ENCODE data around the gene PKP4. TPM values are rescaled to one million over a fixed set of nuclear protein-coding genes. Genes with fewer than 3 reads are reported as not detected.

The PKP4 gene
- total and polyA plus RNA-seq, 2 donors (not counting 1 experiment from before 2014, with no cell fraction given) = 2.0 to 13.3 TPM

DNA sequence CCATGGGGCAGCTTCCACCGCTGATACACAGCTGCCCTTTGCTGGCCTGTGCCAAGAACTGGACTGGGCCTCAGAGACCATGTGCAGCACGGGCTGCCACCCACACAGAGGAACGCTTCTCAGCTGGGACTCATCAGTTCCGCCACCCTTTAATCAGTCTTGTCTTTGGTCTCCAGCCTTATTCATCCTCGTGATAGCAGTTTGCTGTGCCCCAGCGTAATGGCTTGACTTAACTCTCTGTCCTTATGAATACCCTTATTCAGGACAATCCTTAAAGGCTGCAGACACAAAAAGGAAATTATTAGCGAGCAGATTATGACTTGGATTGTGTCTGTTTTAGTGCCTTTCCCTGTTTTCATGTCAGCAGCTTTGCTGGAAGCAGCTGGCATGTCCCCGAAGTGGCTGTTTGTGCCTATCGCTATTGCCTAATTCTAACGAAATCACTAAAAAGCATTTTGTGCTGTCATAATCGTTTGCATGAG is 229.5 kb downstream of the PKP4 start:
- DNase-seq (no peak), ATAC-seq (ENCODE audit: low read depth) (no peak)
- no peak overlapping the region for H2AFZ ChIP-seq (ENCODE audit: insufficient read depth, low read depth, low read length, poor library complexity, severe bottlenecking)
- H3K79me2 ChIP-seq (ENCODE audit: control insufficient read depth, insufficient read depth, low read length) = no peaks in the 10 kb centered on the region
- no peak overlapping the region for H3K4me3 ChIP-seq (ENCODE audit: control extremely low read depth in 1 of 5, extremely low read depth in 1 of 5, insufficient read depth in 1 of 5, low read depth in 2 of 5, low read length in 4 of 5)
- intact Hi-C loops (cut with micrococcal nuclease) = no loop called here
- no peak overlapping the region for H3K27ac ChIP-seq (ENCODE audit: low read length in 2 of 2)
- ChIA-PET CTCF (no interaction called here), POLR2A (no interaction called here)
- Mint-ChIP-seq H3K4me3 (no peak overlapping the region), H3K4me1 (no peaks in the 10 kb centered on the region), H3K27ac (no peak overlapping the region), H3K9me3 (ENCODE audit: insufficient read depth) (no peaks in the 10 kb centered on the region), H3K27me3 (peaks cover 3% of the 10 kb centered on the region)
- WGBS (ENCODE audit: insufficient coverage) = 80% methylated on average over 7 of the region's 11 CpGs
- no peaks in the 10 kb centered on the region for H3K9me3 ChIP-seq (ENCODE audit: control extremely low read depth in 1 of 3, control insufficient read depth in 2 of 3, insufficient read depth in 1 of 3, low read length in 2 of 3)
- no peaks in the 10 kb centered on the region for H3K4me1 ChIP-seq (ENCODE audit: control insufficient read depth in 2 of 2, insufficient read depth in 2 of 2, low read length in 2 of 2)
- no peak overlapping the region for H3K9ac ChIP-seq (ENCODE audit: low read length)
- no peaks in the 10 kb centered on the region for H3K27me3 ChIP-seq (replicated peaks in 1 of 4; ENCODE audit: control extremely low read depth in 1 of 4, control insufficient read depth in 3 of 4, insufficient read depth in 4 of 4, low read length in 3 of 4)
- H4K20me1 ChIP-seq (ENCODE audit: control insufficient read depth, insufficient read depth, low read length, poor library complexity, severe bottlenecking) = no peaks in the 10 kb centered on the region
- H3K36me3 ChIP-seq (replicated peaks in 1 of 2; ENCODE audit: control extremely low read depth in 1 of 2, control insufficient read depth in 1 of 2, extremely low read depth in 1 of 2, insufficient read depth in 2 of 2, low read length in 1 of 2) = no peaks in the 10 kb centered on the region
- TF ChIP-seq EZH2 (IDR thresholded peaks at IDR 0.05; ENCODE audit: borderline replicate concordance, insufficient read depth, low read depth, low read length, poor library complexity, severe bottlenecking) = no peak
- TF ChIP-seq, protein P1, sequence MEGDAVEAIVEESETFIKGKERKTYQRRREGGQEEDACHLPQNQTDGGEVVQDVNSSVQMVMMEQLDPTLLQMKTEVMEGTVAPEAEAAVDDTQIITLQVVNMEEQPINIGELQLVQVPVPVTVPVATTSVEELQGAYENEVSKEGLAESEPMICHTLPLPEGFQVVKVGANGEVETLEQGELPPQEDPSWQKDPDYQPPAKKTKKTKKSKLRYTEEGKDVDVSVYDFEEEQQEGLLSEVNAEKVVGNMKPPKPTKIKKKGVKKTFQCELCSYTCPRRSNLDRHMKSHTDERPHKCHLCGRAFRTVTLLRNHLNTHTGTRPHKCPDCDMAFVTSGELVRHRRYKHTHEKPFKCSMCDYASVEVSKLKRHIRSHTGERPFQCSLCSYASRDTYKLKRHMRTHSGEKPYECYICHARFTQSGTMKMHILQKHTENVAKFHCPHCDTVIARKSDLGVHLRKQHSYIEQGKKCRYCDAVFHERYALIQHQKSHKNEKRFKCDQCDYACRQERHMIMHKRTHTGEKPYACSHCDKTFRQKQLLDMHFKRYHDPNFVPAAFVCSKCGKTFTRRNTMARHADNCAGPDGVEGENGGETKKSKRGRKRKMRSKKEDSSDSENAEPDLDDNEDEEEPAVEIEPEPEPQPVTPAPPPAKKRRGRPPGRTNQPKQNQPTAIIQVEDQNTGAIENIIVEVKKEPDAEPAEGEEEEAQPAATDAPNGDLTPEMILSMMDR (IDR thresholded peaks at IDR 0.05) = no peak
- H3K4me2 ChIP-seq (replicated peaks; ENCODE audit: low read depth, low read length, poor library complexity, severe bottlenecking) = no peak overlapping the region

DNA sequence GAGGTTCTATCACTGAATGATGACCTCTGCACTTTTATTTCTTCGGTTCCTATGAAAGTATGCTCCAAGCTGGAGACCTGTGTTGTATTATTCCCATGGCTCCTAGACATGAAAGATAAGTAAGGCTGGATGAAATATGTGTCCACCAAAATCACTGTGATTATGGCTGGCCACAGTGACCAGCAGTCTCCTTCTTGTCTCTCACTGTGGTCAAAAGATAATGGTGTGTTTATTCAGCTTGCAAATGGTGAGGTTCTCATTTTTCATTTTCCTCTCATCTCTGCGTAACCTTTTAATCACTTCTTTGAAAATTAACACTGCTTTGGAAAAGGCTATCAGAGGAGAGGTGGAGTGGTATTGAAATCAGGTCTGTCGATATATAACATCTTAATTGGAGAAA is 230.6 kb downstream of the PKP4 start:
- H3K27ac ChIP-seq (ENCODE audit: low read length in 2 of 2) = no peak overlapping the region
- H3K27ac Mint-ChIP-seq = no peak overlapping the region
- no peaks in the 10 kb centered on the region for H3K9me3 ChIP-seq (ENCODE audit: control extremely low read depth in 1 of 3, control insufficient read depth in 2 of 3, insufficient read depth in 1 of 3, low read length in 2 of 3)
- no peaks in the 10 kb centered on the region for H3K36me3 ChIP-seq (replicated peaks in 1 of 2; ENCODE audit: control extremely low read depth in 1 of 2, control insufficient read depth in 1 of 2, extremely low read depth in 1 of 2, insufficient read depth in 2 of 2, low read length in 1 of 2)
- CTCF ChIA-PET = interaction anchor here (0.7 kb wide), 1 partner anchor 1394 kb away, joined by 3 read pairs; no protein-coding TSS in a partner anchor
- no peaks in the 10 kb centered on the region for H4K20me1 ChIP-seq (ENCODE audit: control insufficient read depth, insufficient read depth, low read length, poor library complexity, severe bottlenecking)
- ATAC-seq (ENCODE audit: low read depth) (no peak), DNase-seq (no peak)
- H3K27me3 ChIP-seq (replicated peaks in 1 of 4; ENCODE audit: control extremely low read depth in 1 of 4, control insufficient read depth in 3 of 4, insufficient read depth in 4 of 4, low read length in 3 of 4) = no peaks in the 10 kb centered on the region
- no peaks in the 10 kb centered on the region for H3K4me1 Mint-ChIP-seq
- no peak overlapping the region for H3K4me2 ChIP-seq (replicated peaks; ENCODE audit: low read depth, low read length, poor library complexity, severe bottlenecking)
- POLR2A ChIA-PET = no interaction called here
- no peak overlapping the region for H3K4me3 Mint-ChIP-seq
- WGBS (ENCODE audit: insufficient coverage) = 100% methylated on average over 1 of the region's 3 CpGs
- no peaks in the 10 kb centered on the region for H3K79me2 ChIP-seq (ENCODE audit: control insufficient read depth, insufficient read depth, low read length)
- intact Hi-C loops (cut with micrococcal nuclease) = no loop called here
- H3K9ac ChIP-seq (ENCODE audit: low read length) = no peak overlapping the region
- H2AFZ ChIP-seq (ENCODE audit: insufficient read depth, low read depth, low read length, poor library complexity, severe bottlenecking) = no peak overlapping the region
- H3K9me3 Mint-ChIP-seq (ENCODE audit: insufficient read depth) = no peaks in the 10 kb centered on the region
- peaks cover 3% of the 10 kb centered on the region for H3K27me3 Mint-ChIP-seq
- TF ChIP-seq, protein P1 (IDR thresholded peaks at IDR 0.05) = no peak
- no peak for TF ChIP-seq EZH2 (IDR thresholded peaks at IDR 0.05; ENCODE audit: borderline replicate concordance, insufficient read depth, low read depth, low read length, poor library complexity, severe bottlenecking)
- no peak overlapping the region for H3K4me3 ChIP-seq (ENCODE audit: control extremely low read depth in 1 of 5, extremely low read depth in 1 of 5, insufficient read depth in 1 of 5, low read depth in 2 of 5, low read length in 4 of 5)
- H3K4me1 ChIP-seq (ENCODE audit: control insufficient read depth in 2 of 2, insufficient read depth in 2 of 2, low read length in 2 of 2) = no peaks in the 10 kb centered on the region
